A673 (cell line): Measurements from ENCODE around the gene VPS11.

Source experiments
- CTCF ChIP-seq: fragments of 300-800, 200-600 bp; sonication (generic); conservative IDR thresholded peaks from 2 replicates; pipeline ENCODE4 v1.5.1; 2017; ENCODE audit warnings: low read depth, mild to moderate bottlenecking, antibody characterized with exemption, low read length, moderate library complexity, mixed read lengths
- EZH2 ChIP-seq: fragments of 200-600 bp; sonication (generic); IDR thresholded peaks from 2 replicates; pipeline ENCODE4 v1.6.1; 2017; ENCODE audit warnings: borderline replicate concordance, low read depth, mild to moderate bottlenecking, mixed read lengths, antibody characterized with exemption, low read length; ENCODE audit not compliant: poor library complexity, severe bottlenecking

GRCh38 chr11:119118227-119118626 lies 50.6 kb downstream of the VPS11 start:
- TF ChIP-seq CTCF (no peak), EZH2 (no peak)
